C4-2B (cell line): Measurements from ENCODE around the gene IQCK.

Experiments used
- H3K27ac ChIP-seq: fragments of 450-650 bp; 2 replicates; pipeline ENCODE4 v1.5.1; 2017
- CTCF ChIP-seq: fragments of 450-650 bp; conservative IDR thresholded peaks from 2 replicates; pipeline ENCODE4 v1.5.1; 2017; ENCODE audit warnings: mild to moderate bottlenecking
- ZFX ChIP-seq: fragments of 450-650 bp; IDR thresholded peaks from 2 replicates; pipeline ENCODE4 v1.6.1; 2017

Gene IQCK

GRCh38 chr16:19767497-19767896, 49.4 kb downstream of the IQCK start:
- no peak for TF ChIP-seq CTCF
- no peak for TF ChIP-seq ZFX

GRCh38 chr16:19769239-19769638, 51.2 kb downstream of the IQCK start:
- no peak overlapping the region for H3K27ac ChIP-seq
- TF ChIP-seq CTCF (no peak), ZFX (no peak)

More at GRCh38 chr16:19767497-19767896, 49.4 kb downstream of the IQCK start:
- H3K27ac ChIP-seq: no peak overlapping the region

- H3K27ac ChIP-seq: no peak overlapping the region
- TF ChIP-seq CTCF (no peak), ZFX (no peak)
Observed at GRCh38 chr16:19771040-19771439, 53.0 kb downstream of the IQCK start.

GRCh38 chr16:19771796-19772195, 53.7 kb downstream of the IQCK start:
- TF ChIP-seq CTCF: no peak
- TF ChIP-seq ZFX: no peak
- no peak overlapping the region for H3K27ac ChIP-seq

GRCh38 chr16:19774024-19774423, 56.0 kb downstream of the IQCK start:
- TF ChIP-seq ZFX (no peak), CTCF (no peak)
- no peak overlapping the region for H3K27ac ChIP-seq

- TF ChIP-seq CTCF (no peak), ZFX (no peak)
- no peak overlapping the region for H3K27ac ChIP-seq
Observed at GRCh38 chr16:19776147-19776546, 58.1 kb downstream of the IQCK start.

GRCh38 chr16:19776565-19776964, 58.5 kb downstream of the IQCK start:
- no peak overlapping the region for H3K27ac ChIP-seq
- TF ChIP-seq CTCF (no peak), ZFX (no peak)
